Spleen (tissue), 11 donors: ENCODE measurements around the gene NAT8L. TPM values are rescaled to one million over a fixed set of nuclear protein-coding genes. Genes with fewer than 3 reads are reported as not detected.
"Not testable (repeated sequence)": the region's sequence is repeated elsewhere in the genome, so short reads cannot be mapped to it uniquely, and the experiment has no call there.

Source experiments
- DNase-seq: peaks from one replicate; pipeline ENCODE4 v3.0.0-alpha.2; 2020
- H3K27ac ChIP-seq, 8 donors: fragments of 200-600 bp; sonication (generic) in 7 of 8; 1 replicate in 4 of 8; 2 replicates in 4 of 8; pipeline versions ENCODE4 v1.5.0 to v1.8.0; 2016 to 2021; ENCODE audit warnings: inconsistent platforms in 4 of 8, mild to moderate bottlenecking in 4 of 8, moderate library complexity in 1 of 8
- H3K27me3 ChIP-seq, 7 donors: fragments of 200-600 bp; sonication (generic) in 6 of 7; replicated peaks in 1 of 7; 1 replicate in 4 of 7; 2 replicates in 3 of 7; pipeline versions ENCODE4 v1.5.0 to v1.8.0; 2016 to 2021; ENCODE audit warnings: inconsistent platforms in 3 of 7, mild to moderate bottlenecking in 1 of 7
- H3K36me3 ChIP-seq, 6 donors: fragments of 200-600 bp; sonication (generic) in 5 of 6; 1 replicate in 4 of 6; 2 replicates in 2 of 6; pipeline versions ENCODE4 v1.5.0 to v1.8.0; 2016 to 2021; ENCODE audit warnings: inconsistent platforms in 2 of 6
- H3K4me1 ChIP-seq, 6 donors: fragments of 200-600 bp; sonication (generic) in 5 of 6; 1 replicate in 3 of 6; 2 replicates in 3 of 6; pipeline versions ENCODE4 v1.5.0 to v1.8.0; 2016 to 2021; ENCODE audit warnings: inconsistent platforms in 3 of 6
- H3K4me3 ChIP-seq, 8 donors: fragments of 200-600 bp; sonication (generic) in 7 of 8; 1 replicate in 4 of 8; 2 replicates in 4 of 8; pipeline versions ENCODE4 v1.5.0 to v1.8.0; 2016 to 2021; ENCODE audit warnings: inconsistent platforms in 4 of 8, mild to moderate bottlenecking in 4 of 8, moderate library complexity in 2 of 8
- H3K9me3 ChIP-seq, 8 donors: fragments of 200-600 bp; sonication (generic) in 7 of 8; 1 replicate in 4 of 8; 2 replicates in 4 of 8; pipeline versions ENCODE4 v1.5.0 to v1.8.0; 2016 to 2021; ENCODE audit warnings: inconsistent platforms in 4 of 8
- POLR2A ChIP-seq, 3 donors: fragments of 450-650 bp; IDR thresholded peaks; one replicate each; pipeline ENCODE4 v1.5.1; 2017; ENCODE audit warnings: antibody characterized with exemption in 3 of 3, mild to moderate bottlenecking in 1 of 3
- POLR2AphosphoS5 ChIP-seq, 3 donors: sonication (generic); formaldehyde crosslinking; IDR thresholded peaks; one replicate each; pipeline ENCODE4 v1.5.1; 2017; ENCODE audit warnings: antibody characterized with exemption in 3 of 3
- WGBS, 5 donors: extraction: QIAGEN DNeasy Blood & Tissue Kit in 3 of 5; methylation state at CpG; one replicate each; pipeline versions ENCODE4 v1.1.5 to v1.1.7; 2013 to 2018; 5-methylcytosine and 5-hydroxymethylcytosine counted together
- intact Hi-C: fragments of 100-400 bp; cut with DNase I; formaldehyde crosslinking; loops from one replicate; pipeline ENCODE4 v1.15.0; 2023; ENCODE audit warnings: low total_unique reads
- polyA plus RNA-seq, 3 donors: library from polyadenylated mRNA; stranded (reverse); fragments of 200-250 nt; gene quantifications; one replicate each; pipeline ENCODE4 v1.2.1, GENCODE V29; 2013
- total RNA-seq, 7 donors: library from RNA; depleted of rRNA in 3 of 7; stranded (reverse); fragments of >200 nt in 3 of 7; fragmentation: NEBNext Ultra II Directional in 4 of 7; extraction: Animal tissue kit (Norgen Biotek cat#: 25700) in 4 of 7; gene quantifications; one replicate each; pipeline versions ENCODE4 v1.1.0 to v1.2.1, GENCODE V29; 2016 to 2021
- TF ChIP-seq, protein P1 (sequence below), 11 experiments: fragments of 200-600 bp in 7 of 11; fragments of 450-650 bp in 4 of 11; sonication (generic) in 4 of 11; IDR thresholded peaks in 8 of 11; conservative IDR thresholded peaks in 3 of 11; 1 replicate in 7 of 11; 2 replicates in 4 of 11; pipeline versions ENCODE4 v1.4.0 to v1.8.0; 2016 to 2021; ENCODE audit warnings: antibody characterized with exemption in 11 of 11, inconsistent platforms in 4 of 11, mild to moderate bottlenecking in 1 of 11
- donor health status: healthy with polysubstance abuse.
- donor health status: DM: no; HTN: no; CAD: no; lungs with moderate emphysema.
- donor health status: DM: no; HTN: no; CAD: no.
- donor health status: Bipolar disorder and iron deficiency.
- donor health status: healthy.
- donor health status: DM: no; HTN: no; CAD: no.
- donor health status: DM: yes; HTN: yes; CAD: no.

The NAT8L gene
- total and polyA plus RNA-seq, 10 donors, result 0.13 to 3.1 (median 0.72) TPM

- DNase-seq, result no peak
- 79 to 84% (median 81%) methylated on average over 4 of the region's 4 CpGs for WGBS, 5 donors
- peaks cover 0 to 21% (median 0%) of the 10 kb centered on the region in 7 donors for H3K27me3 ChIP-seq
- H3K4me3 ChIP-seq, result no peak overlapping the region
- H3K27ac ChIP-seq, result no peak overlapping the region
- intact Hi-C loops, result no loop called here
- H3K4me1 ChIP-seq, result peaks cover 3 to 22% (median 10%) of the 10 kb centered on the region in 6 donors
- H3K36me3 ChIP-seq, result no peaks in the 10 kb centered on the region
- TF ChIP-seq, protein P1, sequence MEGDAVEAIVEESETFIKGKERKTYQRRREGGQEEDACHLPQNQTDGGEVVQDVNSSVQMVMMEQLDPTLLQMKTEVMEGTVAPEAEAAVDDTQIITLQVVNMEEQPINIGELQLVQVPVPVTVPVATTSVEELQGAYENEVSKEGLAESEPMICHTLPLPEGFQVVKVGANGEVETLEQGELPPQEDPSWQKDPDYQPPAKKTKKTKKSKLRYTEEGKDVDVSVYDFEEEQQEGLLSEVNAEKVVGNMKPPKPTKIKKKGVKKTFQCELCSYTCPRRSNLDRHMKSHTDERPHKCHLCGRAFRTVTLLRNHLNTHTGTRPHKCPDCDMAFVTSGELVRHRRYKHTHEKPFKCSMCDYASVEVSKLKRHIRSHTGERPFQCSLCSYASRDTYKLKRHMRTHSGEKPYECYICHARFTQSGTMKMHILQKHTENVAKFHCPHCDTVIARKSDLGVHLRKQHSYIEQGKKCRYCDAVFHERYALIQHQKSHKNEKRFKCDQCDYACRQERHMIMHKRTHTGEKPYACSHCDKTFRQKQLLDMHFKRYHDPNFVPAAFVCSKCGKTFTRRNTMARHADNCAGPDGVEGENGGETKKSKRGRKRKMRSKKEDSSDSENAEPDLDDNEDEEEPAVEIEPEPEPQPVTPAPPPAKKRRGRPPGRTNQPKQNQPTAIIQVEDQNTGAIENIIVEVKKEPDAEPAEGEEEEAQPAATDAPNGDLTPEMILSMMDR (IDR thresholded peaks at IDR 0.05 in 8 of 11, conservative IDR thresholded peaks at IDR 0.05 in 3 of 11), result no peak
- TF ChIP-seq POLR2AphosphoS5 (IDR thresholded peaks at IDR 0.05) (no peak), POLR2A (IDR thresholded peaks at IDR 0.05) (no peak)
- no peaks in the 10 kb centered on the region for H3K9me3 ChIP-seq
Observed at GRCh38 chr4:2015008-2015407, 44.1 kb upstream of the NAT8L start.

DNA sequence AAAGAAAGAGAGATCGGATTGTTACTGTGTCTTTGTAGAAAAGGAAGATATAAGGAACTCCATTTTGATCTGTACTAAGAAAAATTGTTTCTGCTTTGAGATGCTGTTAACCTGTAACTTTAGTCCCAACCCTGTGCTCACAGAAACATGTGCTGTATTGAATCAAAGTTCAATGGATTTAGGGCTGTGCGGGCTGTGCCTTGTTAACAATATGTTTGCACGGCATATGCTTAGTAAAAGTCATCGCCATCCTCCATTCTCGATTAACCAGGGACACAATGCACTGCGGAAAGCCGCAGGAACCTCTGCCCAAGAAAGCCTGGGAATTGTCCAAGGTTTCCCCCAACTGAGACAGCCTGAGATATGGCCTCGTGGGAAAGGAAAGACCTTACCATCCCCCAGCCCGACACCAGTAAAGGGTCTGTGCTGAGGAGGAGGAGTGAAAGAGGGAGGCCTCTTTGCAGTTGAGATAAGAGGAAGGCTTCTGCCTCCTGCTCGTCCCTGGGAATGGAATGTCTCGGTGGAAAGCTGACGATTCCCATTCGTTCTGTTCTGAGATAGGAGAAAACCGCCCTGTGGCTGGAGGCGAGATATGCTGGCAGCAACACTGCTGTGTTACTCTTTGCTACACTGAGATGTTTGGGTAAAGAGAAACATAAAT lies 37.6 kb upstream of the NAT8L start:
- H3K36me3 ChIP-seq, H3K4me3 ChIP-seq, H3K27ac ChIP-seq, H3K4me1 ChIP-seq, intact Hi-C loops, DNase-seq: not testable (repeated sequence)
- WGBS, 5 donors, result 22 to 32% (median 26%) methylated on average over 15 of the region's 15 CpGs
- Histone ChIP-seq H3K9me3 (peaks cover 0 to 16% (median 10%) of the 10 kb centered on the region in 8 donors), H3K27me3 (peaks cover 0 to 61% (median 7%) of the 10 kb centered on the region in 7 donors)

DNA sequence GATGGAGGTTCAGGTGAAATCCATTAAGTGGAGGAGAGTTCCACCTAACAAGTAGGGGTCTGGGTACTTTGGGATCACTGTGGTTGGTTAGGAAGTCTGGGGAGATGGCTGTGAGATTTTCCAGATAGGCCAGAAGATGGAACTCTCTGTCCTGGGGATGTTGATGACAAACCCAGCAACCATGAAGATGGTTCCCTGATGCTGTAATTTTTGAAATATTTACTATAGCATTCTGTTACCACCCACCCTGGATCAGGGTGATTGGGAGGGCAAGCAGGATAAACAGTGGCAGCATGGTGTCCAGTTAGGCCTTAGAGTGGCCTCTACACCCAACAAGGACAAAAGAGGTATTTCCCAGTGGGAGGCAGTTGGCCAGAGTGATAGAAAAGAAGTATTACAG lies 34.4 kb upstream of the NAT8L start:
- Histone ChIP-seq H3K9me3 (peaks cover 0 to 18% (median 12%) of the 10 kb centered on the region in 8 donors), H3K4me1 (no peaks in the 10 kb centered on the region), H3K27me3 (peaks cover 0 to 50% (median 7%) of the 10 kb centered on the region in 7 donors), H3K27ac (no peak overlapping the region), H3K36me3 (no peaks in the 10 kb centered on the region), H3K4me3 (no peak overlapping the region)
- TF ChIP-seq POLR2A (IDR thresholded peaks at IDR 0.05) (no peak), POLR2AphosphoS5 (IDR thresholded peaks at IDR 0.05) (no peak)
- TF ChIP-seq, protein P1 (IDR thresholded peaks at IDR 0.05 in 8 of 11, conservative IDR thresholded peaks at IDR 0.05 in 3 of 11), result no peak
- intact Hi-C loops, result no loop called here
- DNase-seq, result no peak

DNA sequence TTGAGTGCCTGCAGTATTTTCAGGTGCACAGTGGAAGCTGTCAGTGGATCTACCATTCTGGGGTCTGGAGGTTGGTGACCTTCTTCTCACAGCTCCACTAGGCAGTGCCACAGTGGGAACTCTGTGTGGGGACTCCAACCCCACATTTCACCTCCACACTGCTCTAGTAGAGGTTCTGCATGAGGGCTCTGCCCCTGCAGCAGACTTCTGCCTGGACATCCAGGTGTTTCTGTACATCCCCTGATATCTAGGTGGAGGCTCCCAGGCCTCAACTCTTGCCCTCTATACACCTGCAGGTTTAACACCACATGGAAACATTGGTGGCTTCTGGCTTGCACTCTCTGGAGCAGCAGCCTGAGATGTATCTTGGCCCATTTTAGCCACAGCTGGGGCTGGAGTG lies 33.3 kb upstream of the NAT8L start:
- TF ChIP-seq, protein P1 (IDR thresholded peaks at IDR 0.05 in 8 of 11, conservative IDR thresholded peaks at IDR 0.05 in 3 of 11), result no peak
- TF ChIP-seq POLR2AphosphoS5 (IDR thresholded peaks at IDR 0.05) (no peak), POLR2A (IDR thresholded peaks at IDR 0.05) (no peak)

GRCh38 chr4:2027120-2027519 lies 32.0 kb upstream of the NAT8L start:
- DNase-seq, H3K4me3 ChIP-seq, H3K27ac ChIP-seq, H3K4me1 ChIP-seq, intact Hi-C loops, H3K36me3 ChIP-seq: not testable (repeated sequence)
- peaks cover 0 to 39% (median 2%) of the 10 kb centered on the region in 7 donors for H3K27me3 ChIP-seq
- peaks cover 0 to 18% (median 12%) of the 10 kb centered on the region in 8 donors for H3K9me3 ChIP-seq
- WGBS, 5 donors, result 84 to 92% (median 85%) methylated on average over 4 of the region's 4 CpGs

More for the DNA sequence above, 33.3 kb upstream of the NAT8L start:
- no peaks in the 10 kb centered on the region for H3K36me3 ChIP-seq
- peaks cover 0 to 47% (median 7%) of the 10 kb centered on the region in 7 donors for H3K27me3 ChIP-seq
- no peak for DNase-seq
- intact Hi-C loops, result no loop called here
- H3K4me3 ChIP-seq, result no peak overlapping the region
- no peaks in the 10 kb centered on the region for H3K4me1 ChIP-seq
- no peak overlapping the region for H3K27ac ChIP-seq
- peaks cover 0 to 18% (median 12%) of the 10 kb centered on the region in 8 donors for H3K9me3 ChIP-seq

DNA sequence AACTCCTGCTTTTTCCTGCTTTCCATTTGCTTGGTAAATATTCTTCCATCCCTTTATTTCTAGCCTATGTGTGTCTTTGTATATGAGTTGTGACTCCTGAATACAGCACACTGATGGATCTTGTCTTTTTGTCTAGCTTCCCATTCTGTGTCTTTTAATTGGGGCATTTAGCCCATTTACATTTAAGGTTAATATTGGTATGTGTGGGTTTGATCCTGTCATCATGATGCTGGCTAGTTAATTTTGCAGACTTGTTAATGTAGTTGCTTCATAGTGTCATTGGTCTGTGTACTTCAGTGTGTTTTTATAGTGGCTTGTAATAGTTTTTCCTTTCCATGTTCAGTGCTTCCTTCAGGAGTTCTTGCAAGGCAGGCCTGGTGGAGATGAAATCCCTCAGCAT lies 28.0 kb upstream of the NAT8L start:
- H3K27me3 ChIP-seq, result peaks cover 0 to 50% (median 0%) of the 10 kb centered on the region in 7 donors
- DNase-seq, H3K9me3 ChIP-seq, intact Hi-C loops, H3K4me3 ChIP-seq, H3K4me1 ChIP-seq, H3K36me3 ChIP-seq, H3K27ac ChIP-seq: not testable (repeated sequence)
